WTC11 (cell line): Measurements from ENCODE around the gene DMC1.

Experiments used
- CTCF ChIP-seq: fragments of 200-600 bp; IDR thresholded peaks from 2 replicates; pipeline ENCODE4 v1.8.0; 2022; ENCODE audit warnings: antibody characterized with exemption
- E2F4 ChIP-seq: sonication (generic); formaldehyde crosslinking; IDR thresholded peaks from 2 replicates; pipeline ENCODE4 v1.8.1; 2022; ENCODE audit warnings: low read depth, mild to moderate bottlenecking, moderate library complexity, missing genetic modification reagents, borderline replicate concordance
- HMGA2 ChIP-seq: fragments of 250-450 bp; sonication (Bioruptor Pico); IDR thresholded peaks from 2 replicates; pipeline ENCODE4 v1.4.0; 2021; ENCODE audit warnings: mild to moderate bottlenecking, moderate library complexity
- NR2C2 ChIP-seq: sonication (generic); formaldehyde crosslinking; IDR thresholded peaks from 2 replicates; pipeline ENCODE4 v1.8.0; 2022; ENCODE audit warnings: mild to moderate bottlenecking, missing genetic modification reagents
- TEAD1 ChIP-seq: sonication (generic); formaldehyde crosslinking; IDR thresholded peaks from 2 replicates; pipeline ENCODE4 v1.8.0; 2022; ENCODE audit warnings: mild to moderate bottlenecking, missing genetic modification reagents
- TEAD4 ChIP-seq: sonication (generic); formaldehyde crosslinking; IDR thresholded peaks from 2 replicates; pipeline ENCODE4 v1.8.0; 2022; ENCODE audit warnings: mild to moderate bottlenecking, missing genetic modification reagents
- TF ChIP-seq, protein P1 (sequence below): sonication (generic); formaldehyde crosslinking; IDR thresholded peaks from 2 replicates; pipeline ENCODE4 v1.8.1; 2023; ENCODE audit warnings: mild to moderate bottlenecking, missing genetic modification reagents, moderate library complexity
- TF ChIP-seq, protein P2 (sequence below): sonication (generic); formaldehyde crosslinking; IDR thresholded peaks from 2 replicates; pipeline ENCODE4 v1.8.0; 2022; ENCODE audit warnings: mild to moderate bottlenecking, missing genetic modification reagents
- TF ChIP-seq, protein P3 (sequence below): fragments of 250-450 bp; sonication (Bioruptor Pico); conservative IDR thresholded peaks from 2 replicates; pipeline ENCODE4 v1.9.0; 2021; ENCODE audit warnings: mild to moderate bottlenecking
- TF ChIP-seq, protein P4 (sequence below): sonication (generic); formaldehyde crosslinking; IDR thresholded peaks from 2 replicates; pipeline ENCODE4 v1.8.1; 2022; ENCODE audit warnings: missing genetic modification reagents, borderline replicate concordance

GRCh38 chr22:38489142-38489541, 80.8 kb downstream of the DMC1 start:
- TF ChIP-seq CTCF (no peak), E2F4 (CRISPR knock-in tag) (no peak), HMGA2 (CRISPR knock-in tag) (no peak), NR2C2 (CRISPR knock-in tag) (no peak), TEAD1 (CRISPR knock-in tag) (no peak), TEAD4 (no peak)
- TF ChIP-seq, protein P1, sequence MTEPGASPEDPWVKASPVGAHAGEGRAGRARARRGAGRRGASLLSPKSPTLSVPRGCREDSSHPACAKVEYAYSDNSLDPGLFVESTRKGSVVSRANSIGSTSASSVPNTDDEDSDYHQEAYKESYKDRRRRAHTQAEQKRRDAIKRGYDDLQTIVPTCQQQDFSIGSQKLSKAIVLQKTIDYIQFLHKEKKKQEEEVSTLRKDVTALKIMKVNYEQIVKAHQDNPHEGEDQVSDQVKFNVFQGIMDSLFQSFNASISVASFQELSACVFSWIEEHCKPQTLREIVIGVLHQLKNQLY (CRISPR knock-in tag), result no peak
- TF ChIP-seq, protein P2, sequence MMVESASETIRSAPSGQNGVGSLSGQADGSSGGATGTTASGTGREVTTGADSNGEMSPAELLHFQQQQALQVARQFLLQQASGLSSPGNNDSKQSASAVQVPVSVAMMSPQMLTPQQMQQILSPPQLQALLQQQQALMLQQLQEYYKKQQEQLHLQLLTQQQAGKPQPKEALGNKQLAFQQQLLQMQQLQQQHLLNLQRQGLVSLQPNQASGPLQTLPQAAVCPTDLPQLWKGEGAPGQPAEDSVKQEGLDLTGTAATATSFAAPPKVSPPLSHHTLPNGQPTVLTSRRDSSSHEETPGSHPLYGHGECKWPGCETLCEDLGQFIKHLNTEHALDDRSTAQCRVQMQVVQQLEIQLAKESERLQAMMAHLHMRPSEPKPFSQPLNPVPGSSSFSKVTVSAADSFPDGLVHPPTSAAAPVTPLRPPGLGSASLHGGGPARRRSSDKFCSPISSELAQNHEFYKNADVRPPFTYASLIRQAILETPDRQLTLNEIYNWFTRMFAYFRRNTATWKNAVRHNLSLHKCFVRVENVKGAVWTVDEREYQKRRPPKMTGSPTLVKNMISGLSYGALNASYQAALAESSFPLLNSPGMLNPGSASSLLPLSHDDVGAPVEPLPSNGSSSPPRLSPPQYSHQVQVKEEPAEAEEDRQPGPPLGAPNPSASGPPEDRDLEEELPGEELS (CRISPR knock-in tag), result no peak
- TF ChIP-seq, protein P3, sequence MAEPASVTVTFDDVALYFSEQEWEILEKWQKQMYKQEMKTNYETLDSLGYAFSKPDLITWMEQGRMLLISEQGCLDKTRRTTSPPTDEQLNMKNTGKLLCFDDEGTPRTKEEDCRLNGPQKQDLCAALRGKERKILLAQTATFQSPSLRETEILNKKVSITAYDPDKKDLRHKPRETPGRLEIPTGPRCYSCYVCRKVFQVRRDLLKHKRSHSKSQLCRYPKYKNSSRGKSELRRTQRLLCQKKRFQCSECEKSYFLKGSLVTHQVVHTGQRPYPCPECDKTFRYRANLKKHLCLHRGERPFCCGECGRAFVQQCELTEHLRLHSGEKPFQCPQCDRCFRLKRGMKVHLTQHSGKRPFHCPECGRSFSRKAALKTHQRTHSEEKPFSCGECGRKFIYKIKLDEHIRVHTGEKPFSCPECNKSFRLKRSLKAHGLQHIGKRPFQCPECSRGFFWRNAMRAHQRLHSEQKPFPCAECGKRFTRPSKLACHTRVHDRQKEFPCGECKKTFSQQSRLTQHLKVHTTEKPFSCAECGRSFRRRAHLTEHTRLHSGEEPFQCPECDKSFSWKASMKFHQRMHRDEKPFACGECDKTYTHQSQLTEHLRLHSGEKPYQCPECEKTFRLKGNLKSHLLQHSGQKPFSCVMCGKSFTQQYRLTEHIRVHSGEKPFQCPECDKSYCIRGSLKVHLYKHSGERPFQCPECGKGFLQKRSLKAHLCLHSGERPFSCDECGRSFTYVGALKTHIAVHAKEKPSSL (CRISPR knock-in tag), result no peak
- TF ChIP-seq, protein P4, sequence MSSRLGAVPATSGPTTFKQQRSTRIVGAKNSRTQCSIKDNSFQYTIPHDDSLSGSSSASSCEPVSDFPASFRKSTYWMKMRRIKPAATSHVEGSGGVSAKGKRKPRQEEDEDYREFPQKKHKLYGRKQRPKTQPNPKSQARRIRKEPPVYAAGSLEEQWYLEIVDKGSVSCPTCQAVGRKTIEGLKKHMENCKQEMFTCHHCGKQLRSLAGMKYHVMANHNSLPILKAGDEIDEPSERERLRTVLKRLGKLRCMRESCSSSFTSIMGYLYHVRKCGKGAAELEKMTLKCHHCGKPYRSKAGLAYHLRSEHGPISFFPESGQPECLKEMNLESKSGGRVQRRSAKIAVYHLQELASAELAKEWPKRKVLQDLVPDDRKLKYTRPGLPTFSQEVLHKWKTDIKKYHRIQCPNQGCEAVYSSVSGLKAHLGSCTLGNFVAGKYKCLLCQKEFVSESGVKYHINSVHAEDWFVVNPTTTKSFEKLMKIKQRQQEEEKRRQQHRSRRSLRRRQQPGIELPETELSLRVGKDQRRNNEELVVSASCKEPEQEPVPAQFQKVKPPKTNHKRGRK (CRISPR knock-in tag), result no peak
